Measurements from ENCODE around the gene GTF3C2.

DNA sequence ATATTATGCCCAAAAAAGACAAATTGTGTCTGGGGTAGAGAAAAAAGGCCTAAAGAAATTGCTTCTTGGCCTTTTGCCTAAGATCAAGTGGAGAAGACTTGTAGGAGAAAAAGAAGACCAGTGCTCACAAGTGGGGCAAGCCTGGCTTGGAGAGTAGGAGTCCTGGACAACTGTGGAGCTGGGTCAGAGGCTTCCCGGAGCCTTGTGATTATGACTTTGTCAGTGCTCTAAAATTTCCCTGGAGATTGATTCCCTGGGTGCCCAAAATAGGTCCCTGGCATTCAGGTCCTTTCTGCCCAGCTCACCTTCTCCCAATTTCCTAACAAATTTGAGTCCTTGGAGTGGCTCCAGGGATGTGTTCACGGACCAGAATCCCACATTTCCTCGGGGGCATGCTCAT, 75.1 kb downstream of the GTF3C2 start:
- TF ChIP-seq ZFP69B (tag by site-specific recombination; IDR thresholded peaks at IDR 0.05) (no peak), GLIS1 (tag by site-specific recombination; IDR thresholded peaks at IDR 0.05) (no peak), ZNF658 (tag by site-specific recombination; IDR thresholded peaks at IDR 0.05) (no peak)
